ENCODE data around the gene CD244. TPM values are rescaled to one million over a fixed set of nuclear protein-coding genes. Genes with fewer than 3 reads are reported as not detected.

The CD244 gene
- total RNA-seq, 1 donor from 2014 or later: not detected

DNA sequence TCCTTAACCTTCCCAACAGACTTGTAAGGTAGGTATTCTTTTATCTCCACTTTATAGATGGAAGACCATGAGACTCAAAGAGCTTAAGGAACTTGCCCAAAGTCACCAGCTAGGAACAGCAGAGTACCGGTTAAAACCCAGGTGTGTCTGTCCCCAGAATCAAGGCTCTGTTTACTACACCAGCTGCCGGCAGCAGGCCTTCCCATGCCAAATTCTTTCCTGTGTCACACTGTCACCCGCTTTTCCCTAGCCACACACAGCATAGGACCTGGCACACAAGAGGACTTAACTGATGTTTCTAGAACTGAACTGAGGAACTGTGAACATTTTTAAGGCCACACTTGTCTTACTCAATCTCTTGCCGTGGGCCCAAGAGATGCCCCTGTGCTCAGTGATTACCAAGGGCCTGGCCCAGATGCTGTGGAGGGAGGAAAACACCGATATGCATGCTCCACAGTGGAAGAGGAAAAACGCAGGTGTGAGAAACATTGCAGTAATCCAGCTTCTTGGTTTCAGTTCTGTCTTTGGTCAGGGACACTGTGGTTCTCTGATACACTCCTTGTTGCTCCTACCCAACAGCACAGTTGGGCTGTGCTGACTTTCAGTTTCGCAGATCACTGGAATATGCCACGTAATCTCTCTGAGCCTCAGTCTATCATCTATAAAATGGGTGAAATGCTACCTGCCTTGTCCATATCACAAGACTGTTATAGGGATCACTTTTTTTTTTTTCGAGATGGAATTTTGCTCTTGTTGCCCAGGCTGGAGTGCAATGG lies 80.6 kb downstream of the CD244 start:
- no peak for DNase-seq (ENCODE audit: low spot score in 2 of 2, unreplicated experiment in 2 of 2)
- H3K9me3 Mint-ChIP-seq: peaks cover 5% of the 10 kb centered on the region
- peaks cover 17% of the 10 kb centered on the region for H3K4me1 Mint-ChIP-seq
- peak overlapping the region; percentile 93 for H3K27ac Mint-ChIP-seq
- no peaks in the 10 kb centered on the region for H3K36me3 Mint-ChIP-seq
- no peaks in the 10 kb centered on the region for H3K27me3 Mint-ChIP-seq (ENCODE audit: low read depth)
- no peak overlapping the region for H3K4me3 Mint-ChIP-seq
- TF ChIP-seq, protein P1, sequence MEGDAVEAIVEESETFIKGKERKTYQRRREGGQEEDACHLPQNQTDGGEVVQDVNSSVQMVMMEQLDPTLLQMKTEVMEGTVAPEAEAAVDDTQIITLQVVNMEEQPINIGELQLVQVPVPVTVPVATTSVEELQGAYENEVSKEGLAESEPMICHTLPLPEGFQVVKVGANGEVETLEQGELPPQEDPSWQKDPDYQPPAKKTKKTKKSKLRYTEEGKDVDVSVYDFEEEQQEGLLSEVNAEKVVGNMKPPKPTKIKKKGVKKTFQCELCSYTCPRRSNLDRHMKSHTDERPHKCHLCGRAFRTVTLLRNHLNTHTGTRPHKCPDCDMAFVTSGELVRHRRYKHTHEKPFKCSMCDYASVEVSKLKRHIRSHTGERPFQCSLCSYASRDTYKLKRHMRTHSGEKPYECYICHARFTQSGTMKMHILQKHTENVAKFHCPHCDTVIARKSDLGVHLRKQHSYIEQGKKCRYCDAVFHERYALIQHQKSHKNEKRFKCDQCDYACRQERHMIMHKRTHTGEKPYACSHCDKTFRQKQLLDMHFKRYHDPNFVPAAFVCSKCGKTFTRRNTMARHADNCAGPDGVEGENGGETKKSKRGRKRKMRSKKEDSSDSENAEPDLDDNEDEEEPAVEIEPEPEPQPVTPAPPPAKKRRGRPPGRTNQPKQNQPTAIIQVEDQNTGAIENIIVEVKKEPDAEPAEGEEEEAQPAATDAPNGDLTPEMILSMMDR (IDR thresholded peaks at IDR 0.05; ENCODE audit: unreplicated experiment): no peak

DNA sequence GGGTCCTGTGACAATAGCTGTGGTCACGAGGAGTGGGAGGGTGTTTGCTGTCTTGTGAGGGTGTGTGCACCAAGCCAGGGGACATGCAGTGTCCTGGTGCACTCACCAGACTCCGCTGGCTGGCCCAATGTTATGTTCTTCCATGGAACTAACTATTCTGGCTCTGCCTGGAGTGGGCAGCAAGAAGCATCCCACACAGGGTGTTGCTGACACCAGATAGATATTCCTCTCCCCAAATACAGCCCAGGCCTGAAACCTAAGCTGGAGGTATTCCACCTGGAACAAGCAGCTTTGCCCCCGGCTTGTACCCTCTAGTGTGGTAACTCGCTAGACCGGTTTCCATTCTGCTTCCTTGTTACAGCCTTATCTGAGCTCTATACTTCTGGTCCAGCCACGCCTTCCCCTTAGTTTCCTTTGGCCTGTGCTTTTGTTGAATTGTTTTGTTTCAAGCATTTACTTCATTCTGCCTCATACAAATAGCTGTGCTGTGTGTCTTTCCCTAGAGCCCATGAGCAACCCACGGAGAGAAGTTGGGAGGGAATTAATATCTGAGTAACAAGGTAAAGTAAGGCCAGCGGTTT lies 81.4 kb downstream of the CD244 start:
- H3K36me3 Mint-ChIP-seq: no peaks in the 10 kb centered on the region
- no peak for DNase-seq (ENCODE audit: low spot score in 2 of 2, unreplicated experiment in 2 of 2)
- peaks cover 5% of the 10 kb centered on the region for H3K9me3 Mint-ChIP-seq
- peaks cover 17% of the 10 kb centered on the region for H3K4me1 Mint-ChIP-seq
- no peak overlapping the region for H3K4me3 Mint-ChIP-seq
- H3K27ac Mint-ChIP-seq: peak overlapping the region; percentile 93
- TF ChIP-seq, protein P1 (IDR thresholded peaks at IDR 0.05; ENCODE audit: unreplicated experiment): no peak
- H3K27me3 Mint-ChIP-seq (ENCODE audit: low read depth): no peaks in the 10 kb centered on the region

DNA sequence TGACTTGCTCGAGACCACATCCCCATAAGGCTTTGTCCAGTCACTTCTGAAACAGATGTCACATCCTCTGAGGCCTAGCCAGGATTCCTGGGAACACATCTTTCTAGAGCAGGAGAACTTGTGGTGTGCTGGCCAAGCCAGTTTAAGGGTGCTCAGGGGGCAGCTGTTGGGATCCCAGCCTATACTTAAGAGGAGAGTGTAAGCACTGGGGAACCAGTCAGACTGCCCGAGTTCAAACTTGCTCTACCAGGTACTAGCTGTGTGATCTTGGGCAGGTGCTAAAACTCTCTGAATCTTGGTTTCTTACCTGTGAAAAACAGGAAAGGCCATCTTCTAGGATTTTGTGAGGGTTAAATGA lies 82.3 kb downstream of the CD244 start:
- H3K4me1 Mint-ChIP-seq: peaks cover 17% of the 10 kb centered on the region
- H3K27me3 Mint-ChIP-seq (ENCODE audit: low read depth): no peaks in the 10 kb centered on the region
- no peak for DNase-seq (ENCODE audit: low spot score in 2 of 2, unreplicated experiment in 2 of 2)
- no peaks in the 10 kb centered on the region for H3K36me3 Mint-ChIP-seq
- H3K27ac Mint-ChIP-seq: peak overlapping the region; percentile 16
- H3K9me3 Mint-ChIP-seq: peaks cover 5% of the 10 kb centered on the region
- H3K4me3 Mint-ChIP-seq: no peak overlapping the region
- TF ChIP-seq, protein P1 (IDR thresholded peaks at IDR 0.05; ENCODE audit: unreplicated experiment): no peak

Other genes starting within 250 kb of the CD244 start
- gene SLAMF1, start 215.8 kb downstream of the CD244 start, total RNA-seq: not detected in 3 replicates
- 0.31 to 0.57 TPM (median 0.56 TPM) in 3 replicates for gene CD48, start 151.1 kb downstream of the CD244 start, total RNA-seq
- not detected in 3 replicates for gene SLAMF7, start 123.6 kb downstream of the CD244 start, total RNA-seq
- gene LY9, start 66.7 kb downstream of the CD244 start, total RNA-seq: not detected in 3 replicates
- gene ITLN1, start 22.3 kb upstream of the CD244 start, total RNA-seq: 0.63 to 0.73 TPM in 2 of 3 replicates, not detected in the other
- 0.41 to 0.80 TPM (median 0.72 TPM) in 3 replicates for gene ITLN2, start 91.9 kb upstream of the CD244 start, total RNA-seq
- 114 to 132 TPM (median 122 TPM) in 3 replicates for gene F11R, start 158.3 kb upstream of the CD244 start, total RNA-seq
- gene TSTD1, start 176.1 kb upstream of the CD244 start, total RNA-seq: 53.2 to 60.3 TPM (median 53.7 TPM) in 3 replicates
- 66.4 to 68.0 TPM (median 66.6 TPM) in 3 replicates for gene USF1, start 183.1 kb upstream of the CD244 start, total RNA-seq
- 1.4 to 1.9 TPM (median 1.6 TPM) in 3 replicates for gene ARHGAP30, start 207.0 kb upstream of the CD244 start, total RNA-seq
- gene NECTIN4, start 226.7 kb upstream of the CD244 start, total RNA-seq: 29.9 to 31.5 TPM (median 30.6 TPM) in 3 replicates
- 4.2 to 5.4 TPM (median 5.4 TPM) in 3 replicates for gene KLHDC9, start 235.5 kb upstream of the CD244 start, total RNA-seq

Measured in mesothelial cell of epicardium (in vitro differentiated cells).